Measurements from ENCODE around the gene FGF12. TPM values are rescaled to one million over a fixed set of nuclear protein-coding genes. Genes with fewer than 3 reads are reported as not detected.

The FGF12 gene
- total and polyA plus RNA-seq, 2 of the 13 experiments (the other 11 are each of a cell fraction or from before 2014, with no cell fraction given): 0.07 TPM; not detected in 1

GRCh38 chr3:192237992-192238608, 489.2 kb downstream of the FGF12 start:
- ChIA-PET POLR2A (no interaction called here), CTCF (ENCODE audit: low intra/inter-chr PET ratio, low total read pairs) (no interaction called here)
- no peaks in the 10 kb centered on the region for H3K9me3 ChIP-seq (ENCODE audit: low read length)
- H3K4me2 ChIP-seq (ENCODE audit: low read depth, low read length): no peak overlapping the region
- H3K4me1 ChIP-seq (ENCODE audit: insufficient read depth, low read length): no peaks in the 10 kb centered on the region
- TF ChIP-seq ZNF576 (CRISPR knock-in tag; IDR thresholded peaks at IDR 0.05): peak; percentile 70; the same call in 1 of the 2 replicates
- no peak for TF ChIP-seq ZSCAN9 (CRISPR knock-in tag; IDR thresholded peaks at IDR 0.05; ENCODE audit: borderline replicate concordance)
- TF ChIP-seq CTCF (CRISPR knock-in tag; IDR thresholded peaks at IDR 0.05): 0 out of 2 replicates have a peak, but pooled peaks have one; percentile 12
- TF ChIP-seq SMC3 (IDR thresholded peaks at IDR 0.05; ENCODE audit: low read length): peak; percentile 10; the same call in 1 of the 2 replicates
- no peak for TF ChIP-seq ZKSCAN5 (CRISPR knock-in tag; IDR thresholded peaks at IDR 0.05)
- no peak for TF ChIP-seq ZNF619 (CRISPR knock-in tag; IDR thresholded peaks at IDR 0.05)
- H3K36me3 ChIP-seq (replicated peaks in 1 of 2; ENCODE audit: control insufficient read depth in 1 of 2, insufficient read depth in 2 of 2, low read length in 2 of 2): no peaks in the 10 kb centered on the region
- no peak for FAIRE-seq
- no peak overlapping the region for H3K9ac ChIP-seq (ENCODE audit: insufficient read depth, low read depth, low read length)
- no peak overlapping the region for H2AFZ ChIP-seq (ENCODE audit: low read length)
- intact Hi-C loops (cut with micrococcal nuclease; ENCODE audit: unreplicated experiment) (loop anchor here (1.0 kb wide), 1 partner anchor 206 kb away; no protein-coding TSS in a partner anchor), in situ Hi-C loops (cut with HindIII; ENCODE audit: extremely low pct_ligation_motif_present, low pct_unique_long_range_greater_than_20kb) (no loop called here)
- no peak for DNase-seq (ENCODE audit: low spot score)
- BruUV-seq (replicated peaks): no TSS peak
- H3K27me3 ChIP-seq (ENCODE audit: control insufficient read depth in 1 of 2, insufficient read depth in 2 of 2, low read length in 2 of 2): no peaks in the 10 kb centered on the region
- no peaks in the 10 kb centered on the region for H4K20me1 ChIP-seq (ENCODE audit: insufficient read depth, low read length)
- ATAC-seq: peak; percentile 62
- H3K4me3 ChIP-seq (replicated peaks in 1 of 3; ENCODE audit: insufficient read depth in 1 of 3, low read depth in 2 of 3, low read length in 3 of 3): no peak overlapping the region
- no peak overlapping the region for H3K27ac ChIP-seq (ENCODE audit: extremely low read length, insufficient read depth, low read length)
- H3K79me2 ChIP-seq (ENCODE audit: insufficient read depth, low read length): no peaks in the 10 kb centered on the region
- WGBS (ENCODE audit: low lambda C conversion rate): 0% methylated on average over 2 of the region's 4 CpGs

- POLR2A ChIA-PET: no interaction called here
- no peak for FAIRE-seq
- H3K4me2 ChIP-seq (ENCODE audit: low read depth, low read length): no peak overlapping the region
- H4K20me1 ChIP-seq (ENCODE audit: insufficient read depth, low read length): no peaks in the 10 kb centered on the region
- 53% methylated on average over 2 of the region's 2 CpGs for WGBS (ENCODE audit: low lambda C conversion rate)
- no peaks in the 10 kb centered on the region for H3K9me3 ChIP-seq (ENCODE audit: low read length)
- intact Hi-C loops (cut with micrococcal nuclease; ENCODE audit: unreplicated experiment): no loop called here
- DNase-seq (ENCODE audit: low spot score): no peak
- no peak overlapping the region for H3K9ac ChIP-seq (ENCODE audit: insufficient read depth, low read depth, low read length)
- in situ Hi-C loops (cut with HindIII; ENCODE audit: extremely low pct_ligation_motif_present, low pct_unique_long_range_greater_than_20kb): no loop called here
- ATAC-seq: no peak
- no peak overlapping the region for H3K27ac ChIP-seq (ENCODE audit: extremely low read length, insufficient read depth, low read length)
- no TSS peak for BruUV-seq (replicated peaks)
- H3K4me3 ChIP-seq (replicated peaks in 1 of 3; ENCODE audit: insufficient read depth in 1 of 3, low read depth in 2 of 3, low read length in 3 of 3): no peak overlapping the region
- no peaks in the 10 kb centered on the region for H3K4me1 ChIP-seq (ENCODE audit: insufficient read depth, low read length)
- H3K79me2 ChIP-seq (ENCODE audit: insufficient read depth, low read length): no peaks in the 10 kb centered on the region
- H3K27me3 ChIP-seq (ENCODE audit: control insufficient read depth in 1 of 2, insufficient read depth in 2 of 2, low read length in 2 of 2): no peaks in the 10 kb centered on the region
- no peaks in the 10 kb centered on the region for H3K36me3 ChIP-seq (replicated peaks in 1 of 2; ENCODE audit: control insufficient read depth in 1 of 2, insufficient read depth in 2 of 2, low read length in 2 of 2)
- no peak overlapping the region for H2AFZ ChIP-seq (ENCODE audit: low read length)
- CTCF ChIA-PET (ENCODE audit: low intra/inter-chr PET ratio, low total read pairs): no interaction called here
- TF ChIP-seq SCMH1 (CRISPR knock-in tag; IDR thresholded peaks at IDR 0.05; ENCODE audit: borderline replicate concordance): no peak
- no peak for TF ChIP-seq ISX (CRISPR knock-in tag; conservative IDR thresholded peaks at IDR 0.05)
- no peak for TF ChIP-seq ZNF598 (CRISPR knock-in tag; IDR thresholded peaks at IDR 0.05; ENCODE audit: borderline replicate concordance)
- TF ChIP-seq THAP9 (CRISPR knock-in tag; IDR thresholded peaks at IDR 0.05; ENCODE audit: borderline replicate concordance): no peak
- no peak for TF ChIP-seq ARHGAP35 (CRISPR knock-in tag; IDR thresholded peaks at IDR 0.05; ENCODE audit: borderline replicate concordance)
- TF ChIP-seq ZNF614 (CRISPR knock-in tag; IDR thresholded peaks at IDR 0.05; ENCODE audit: borderline replicate concordance): no peak
- TF ChIP-seq ZBTB38 (CRISPR knock-in tag; IDR thresholded peaks at IDR 0.05): no peak
Measured at GRCh38 chr3:192229866-192230265, 497.5 kb downstream of the FGF12 start.

All from HepG2 (cell line).